ENCODE measurements around the gene CRYBG3.

Gene CRYBG3

GRCh38 chr3:97949110-97949485, 127.3 kb downstream of the CRYBG3 start:
- no peak overlapping the region for H3K4me3 ChIP-seq (ENCODE audit: low read length)
- H3K9ac ChIP-seq (ENCODE audit: low read depth, low read length) = no peak overlapping the region
- no peaks in the 10 kb centered on the region for H3K27me3 ChIP-seq (ENCODE audit: insufficient read depth, low read length)
- H3K36me3 ChIP-seq (ENCODE audit: insufficient read depth, low read length) = peaks cover 64% of the 10 kb centered on the region
- 97% methylated on average over 2 of the region's 2 CpGs for WGBS
- no peaks in the 10 kb centered on the region for H3K4me1 ChIP-seq (ENCODE audit: insufficient read depth, low read length)
- no peaks in the 10 kb centered on the region for H3K9me3 ChIP-seq (ENCODE audit: insufficient read depth, low read depth, low read length)
- no peak overlapping the region for H3K27ac ChIP-seq (ENCODE audit: low read depth, low read length)

DNA sequence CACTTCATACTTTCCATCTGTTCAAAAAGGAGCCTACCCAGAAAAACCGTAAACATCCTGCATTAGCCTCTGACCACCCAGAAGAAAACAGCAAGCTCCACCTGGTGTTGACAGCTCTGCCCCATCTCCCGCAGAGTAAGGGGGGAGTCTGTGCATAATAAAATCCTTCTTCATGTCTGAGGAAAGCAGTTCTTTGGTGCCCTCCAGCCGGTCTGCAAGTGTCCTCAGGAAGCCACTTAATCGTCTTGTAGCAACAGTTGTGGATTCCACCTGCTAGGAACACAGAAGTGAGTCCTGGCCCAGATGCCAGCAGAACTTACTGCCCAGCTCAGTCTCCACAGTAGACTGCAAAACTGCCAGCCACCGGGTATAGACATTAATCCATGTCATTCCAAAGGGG, 127.9 kb downstream of the CRYBG3 start:
- H3K27me3 ChIP-seq (ENCODE audit: insufficient read depth, low read length) = no peaks in the 10 kb centered on the region
- no peaks in the 10 kb centered on the region for H3K4me1 ChIP-seq (ENCODE audit: insufficient read depth, low read length)
- no peak overlapping the region for H3K27ac ChIP-seq (ENCODE audit: low read depth, low read length)
- peaks cover 58% of the 10 kb centered on the region for H3K36me3 ChIP-seq (ENCODE audit: insufficient read depth, low read length)
- no peak overlapping the region for H3K4me3 ChIP-seq (ENCODE audit: low read length)
- no peaks in the 10 kb centered on the region for H3K9me3 ChIP-seq (ENCODE audit: insufficient read depth, low read depth, low read length)
- H3K9ac ChIP-seq (ENCODE audit: low read depth, low read length) = no peak overlapping the region
- WGBS = 77% methylated on average over 5 of the region's 5 CpGs

DNA sequence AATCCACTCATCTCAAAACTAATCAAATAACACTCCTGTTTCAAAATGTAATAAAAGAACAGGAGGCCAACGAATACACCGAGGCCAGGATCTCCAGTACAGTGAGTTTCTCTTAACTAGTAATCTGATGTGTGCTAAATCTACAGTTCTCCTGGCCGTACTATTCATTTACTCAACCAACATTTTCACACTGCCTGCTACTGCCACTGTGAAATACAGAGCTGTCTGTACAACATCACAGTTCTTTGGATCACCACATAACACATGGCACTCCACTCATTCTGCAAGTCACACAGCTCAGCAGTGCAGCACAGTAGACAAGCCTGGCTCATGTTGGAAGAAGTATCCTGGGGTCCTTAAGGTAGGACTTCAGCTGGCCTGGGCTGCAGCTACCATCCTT, 128.5 kb downstream of the CRYBG3 start:
- H3K4me3 ChIP-seq (ENCODE audit: low read length) = no peak overlapping the region
- 89% methylated on average over 3 of the region's 3 CpGs for WGBS
- H3K36me3 ChIP-seq (ENCODE audit: insufficient read depth, low read length) = peaks cover 51% of the 10 kb centered on the region
- no peaks in the 10 kb centered on the region for H3K9me3 ChIP-seq (ENCODE audit: insufficient read depth, low read depth, low read length)
- H3K27ac ChIP-seq (ENCODE audit: low read depth, low read length) = no peak overlapping the region
- no peak overlapping the region for H3K9ac ChIP-seq (ENCODE audit: low read depth, low read length)
- H3K4me1 ChIP-seq (ENCODE audit: insufficient read depth, low read length) = no peaks in the 10 kb centered on the region
- no peaks in the 10 kb centered on the region for H3K27me3 ChIP-seq (ENCODE audit: insufficient read depth, low read length)

- no peak overlapping the region for H3K4me3 ChIP-seq (ENCODE audit: low read length)
- no peak overlapping the region for H3K27ac ChIP-seq (ENCODE audit: low read depth, low read length)
- H3K36me3 ChIP-seq (ENCODE audit: insufficient read depth, low read length) = peaks cover 38% of the 10 kb centered on the region; the same call in 1 of the 2 replicates
- no peaks in the 10 kb centered on the region for H3K27me3 ChIP-seq (ENCODE audit: insufficient read depth, low read length)
- no peaks in the 10 kb centered on the region for H3K4me1 ChIP-seq (ENCODE audit: insufficient read depth, low read length)
- WGBS = 93% methylated on average over 3 of the region's 3 CpGs
- H3K9me3 ChIP-seq (ENCODE audit: insufficient read depth, low read depth, low read length) = no peaks in the 10 kb centered on the region
- no peak overlapping the region for H3K9ac ChIP-seq (ENCODE audit: low read depth, low read length)
Measured at GRCh38 chr3:97952280-97952679, 130.5 kb downstream of the CRYBG3 start.

DNA sequence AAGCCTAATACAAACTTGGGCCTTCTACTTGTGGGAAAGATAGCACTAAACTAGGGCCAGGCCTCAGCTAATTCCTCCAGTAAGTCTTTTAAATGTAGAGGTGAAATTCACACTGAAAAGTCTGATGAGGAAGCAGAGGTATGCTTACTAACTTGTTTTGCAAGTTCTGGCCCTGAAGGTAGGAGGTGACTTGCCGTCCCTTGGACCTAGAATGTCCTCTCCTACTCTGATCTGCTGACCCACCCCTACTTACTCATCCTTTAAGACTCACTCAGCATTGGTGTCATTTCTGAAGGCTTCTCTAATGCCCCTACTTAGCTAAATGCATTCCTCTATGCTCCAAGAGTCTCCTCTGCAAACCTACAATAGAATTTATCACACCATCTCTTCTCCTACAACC, 131.1 kb downstream of the CRYBG3 start:
- H3K27ac ChIP-seq (ENCODE audit: low read depth, low read length) = no peak overlapping the region
- no peak overlapping the region for H3K4me3 ChIP-seq (ENCODE audit: low read length)
- H3K36me3 ChIP-seq (ENCODE audit: insufficient read depth, low read length) = peaks cover 40% of the 10 kb centered on the region; the same call in 1 of the 2 replicates
- WGBS = 95% methylated on average over 1 of the region's 1 CpG
- H3K9ac ChIP-seq (ENCODE audit: low read depth, low read length) = no peak overlapping the region
- H3K27me3 ChIP-seq (ENCODE audit: insufficient read depth, low read length) = no peaks in the 10 kb centered on the region
- H3K4me1 ChIP-seq (ENCODE audit: insufficient read depth, low read length) = no peaks in the 10 kb centered on the region
- no peaks in the 10 kb centered on the region for H3K9me3 ChIP-seq (ENCODE audit: insufficient read depth, low read depth, low read length)

- WGBS = 95% methylated on average over 9 of the region's 9 CpGs
Measured at GRCh38 chr3:97954228-97954827, 132.5 kb downstream of the CRYBG3 start.

DNA sequence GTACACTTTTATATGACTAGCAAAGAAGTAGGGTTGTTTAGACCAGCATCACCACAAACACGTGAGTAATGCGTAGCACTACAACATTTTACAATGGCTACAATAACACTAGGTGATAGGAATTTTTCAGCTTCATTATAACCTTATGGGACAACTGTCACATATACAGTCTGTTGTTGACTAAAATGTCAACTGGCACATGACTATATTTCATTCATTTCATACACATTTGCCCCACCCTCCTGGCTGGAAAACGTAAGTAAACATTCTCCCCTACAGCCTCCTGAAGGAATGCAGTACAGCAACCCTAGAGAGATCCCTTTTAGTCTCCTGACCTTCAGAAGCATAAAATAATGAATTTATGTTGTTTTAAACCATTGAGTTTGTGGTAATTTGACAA, 134.2 kb downstream of the CRYBG3 start:
- Histone ChIP-seq H3K27me3 (ENCODE audit: insufficient read depth, low read length) (no peaks in the 10 kb centered on the region), H3K4me1 (ENCODE audit: insufficient read depth, low read length) (no peaks in the 10 kb centered on the region), H3K36me3 (ENCODE audit: insufficient read depth, low read length) (peaks cover 23% of the 10 kb centered on the region; the same call in 1 of the 2 replicates), H3K9me3 (ENCODE audit: insufficient read depth, low read depth, low read length) (no peaks in the 10 kb centered on the region), H3K4me3 (ENCODE audit: low read length) (no peak overlapping the region), H3K27ac (ENCODE audit: low read depth, low read length) (no peak overlapping the region), H3K9ac (ENCODE audit: low read depth, low read length) (no peak overlapping the region)
- WGBS = 100% methylated on average over 3 of the region's 3 CpGs

More at GRCh38 chr3:97954228-97954827, 132.5 kb downstream of the CRYBG3 start:
- Histone ChIP-seq H3K9me3 (ENCODE audit: insufficient read depth, low read depth, low read length) (no peaks in the 10 kb centered on the region), H3K27ac (ENCODE audit: low read depth, low read length) (no peak overlapping the region), H3K36me3 (ENCODE audit: insufficient read depth, low read length) (peaks cover 36% of the 10 kb centered on the region; the same call in 1 of the 2 replicates), H3K4me1 (ENCODE audit: insufficient read depth, low read length) (no peaks in the 10 kb centered on the region), H3K27me3 (ENCODE audit: insufficient read depth, low read length) (no peaks in the 10 kb centered on the region), H3K9ac (ENCODE audit: low read depth, low read length) (no peak overlapping the region), H3K4me3 (ENCODE audit: low read length) (no peak overlapping the region)

DNA sequence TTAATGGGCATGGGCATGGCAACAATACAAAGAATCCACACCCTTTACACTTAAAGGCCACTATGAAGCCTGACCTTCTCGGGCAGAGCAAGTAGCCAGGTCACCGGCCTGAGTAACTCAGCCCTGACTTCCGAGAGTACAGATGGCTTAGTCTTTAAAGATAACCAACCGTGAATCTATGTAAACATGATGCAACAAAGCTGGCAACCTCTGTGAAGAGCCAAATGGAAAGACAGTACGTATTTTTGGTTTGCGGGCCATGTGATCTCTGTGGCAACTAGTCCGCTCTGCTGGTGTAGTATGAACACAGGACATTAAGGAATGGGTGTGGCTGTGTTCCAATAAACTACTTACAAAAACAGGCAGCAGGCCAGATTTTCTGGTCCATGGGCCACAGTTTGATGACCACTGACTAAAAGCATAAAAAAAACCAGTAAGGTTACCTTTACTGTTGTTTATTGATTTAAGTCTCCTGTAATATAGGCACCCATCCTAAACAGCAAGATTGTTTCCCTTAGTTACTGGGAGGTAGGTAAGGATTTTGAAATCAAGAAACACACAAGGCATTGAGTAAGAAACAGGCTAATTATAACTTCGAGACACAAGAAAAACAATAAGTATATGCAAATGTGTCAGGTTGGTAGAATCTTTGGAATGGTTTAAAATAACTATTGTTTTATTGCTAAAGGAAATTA, 136.0 kb downstream of the CRYBG3 start:
- Histone ChIP-seq H3K27me3 (ENCODE audit: insufficient read depth, low read length) (no peaks in the 10 kb centered on the region), H3K4me3 (ENCODE audit: low read length) (no peak overlapping the region), H3K9ac (ENCODE audit: low read depth, low read length) (no peak overlapping the region), H3K36me3 (ENCODE audit: insufficient read depth, low read length) (peaks cover 17% of the 10 kb centered on the region; the same call in 1 of the 2 replicates), H3K9me3 (ENCODE audit: insufficient read depth, low read depth, low read length) (no peaks in the 10 kb centered on the region), H3K4me1 (ENCODE audit: insufficient read depth, low read length) (no peaks in the 10 kb centered on the region), H3K27ac (ENCODE audit: low read depth, low read length) (no peak overlapping the region)
- 98% methylated on average over 8 of the region's 8 CpGs for WGBS

DNA sequence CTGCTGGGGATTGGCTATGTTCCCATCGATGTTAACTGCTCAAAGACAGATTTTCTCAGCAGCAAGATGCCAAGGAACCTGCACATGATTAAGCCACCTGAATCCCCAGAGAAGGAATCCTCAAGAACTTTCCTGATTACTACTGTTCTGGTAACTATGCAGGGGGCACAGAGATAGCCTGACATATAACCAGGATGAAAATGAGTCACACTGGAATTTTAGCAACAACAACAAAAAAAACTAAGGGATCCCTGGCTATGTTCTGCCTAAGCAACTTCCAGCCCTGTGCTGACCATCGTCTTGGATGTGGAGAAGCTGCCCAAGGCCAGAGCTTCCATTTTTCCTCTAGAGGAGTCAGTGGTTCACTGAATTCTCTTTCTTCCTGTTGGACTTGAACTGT, 136.6 kb downstream of the CRYBG3 start:
- H3K4me1 ChIP-seq (ENCODE audit: insufficient read depth, low read length) = no peaks in the 10 kb centered on the region
- H3K27ac ChIP-seq (ENCODE audit: low read depth, low read length) = no peak overlapping the region
- WGBS = 98% methylated on average over 2 of the region's 2 CpGs
- no peaks in the 10 kb centered on the region for H3K27me3 ChIP-seq (ENCODE audit: insufficient read depth, low read length)
- H3K9ac ChIP-seq (ENCODE audit: low read depth, low read length) = no peak overlapping the region
- no peaks in the 10 kb centered on the region for H3K9me3 ChIP-seq (ENCODE audit: insufficient read depth, low read depth, low read length)
- no peak overlapping the region for H3K4me3 ChIP-seq (ENCODE audit: low read length)
- H3K36me3 ChIP-seq (ENCODE audit: insufficient read depth, low read length) = peaks cover 13% of the 10 kb centered on the region; the same call in 1 of the 2 replicates

- Histone ChIP-seq H3K9me3 (ENCODE audit: insufficient read depth, low read depth, low read length) (no peaks in the 10 kb centered on the region), H3K4me1 (ENCODE audit: insufficient read depth, low read length) (no peaks in the 10 kb centered on the region), H3K27me3 (ENCODE audit: insufficient read depth, low read length) (no peaks in the 10 kb centered on the region), H3K9ac (ENCODE audit: low read depth, low read length) (no peak overlapping the region), H3K36me3 (ENCODE audit: insufficient read depth, low read length) (peaks cover 10% of the 10 kb centered on the region; the same call in 1 of the 2 replicates), H3K27ac (ENCODE audit: low read depth, low read length) (no peak overlapping the region), H3K4me3 (ENCODE audit: low read length) (no peak overlapping the region)
- WGBS = 96% methylated on average over 9 of the region's 9 CpGs
Measured at GRCh38 chr3:97958796-97959195, 137.0 kb downstream of the CRYBG3 start.

DNA sequence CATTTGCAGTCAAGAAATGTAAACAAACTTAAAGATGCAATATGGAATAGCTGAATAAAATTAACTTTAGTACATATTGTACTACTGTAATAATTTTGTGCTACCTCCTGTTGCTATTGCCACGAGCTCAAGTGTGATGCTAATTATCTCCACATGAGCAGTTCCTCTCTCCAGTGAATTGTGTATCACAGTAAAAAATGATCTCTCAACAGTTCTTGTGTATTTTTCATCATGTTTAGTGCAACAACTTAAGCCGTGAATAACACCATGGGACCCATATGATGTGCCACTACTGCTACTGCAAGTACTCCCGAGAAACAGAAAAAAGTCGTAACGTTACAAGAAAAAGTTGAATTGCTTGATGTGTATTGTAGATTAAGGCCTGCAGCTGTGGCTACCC, 138.1 kb downstream of the CRYBG3 start:
- Histone ChIP-seq H3K4me3 (ENCODE audit: low read length) (no peak overlapping the region), H3K27ac (ENCODE audit: low read depth, low read length) (no peak overlapping the region), H3K4me1 (ENCODE audit: insufficient read depth, low read length) (no peaks in the 10 kb centered on the region), H3K36me3 (ENCODE audit: insufficient read depth, low read length) (peaks cover 7% of the 10 kb centered on the region; the same call in 1 of the 2 replicates), H3K9me3 (ENCODE audit: insufficient read depth, low read depth, low read length) (no peaks in the 10 kb centered on the region), H3K27me3 (ENCODE audit: insufficient read depth, low read length) (no peaks in the 10 kb centered on the region), H3K9ac (ENCODE audit: low read depth, low read length) (no peak overlapping the region)
- 88% methylated on average over 5 of the region's 5 CpGs for WGBS

Measured in HUES64 (cell line).